GM19238 (cell line): ENCODE data around the gene ATP8A2.

Source experiments
- DNase-seq: peaks from one replicate; pipeline ENCODE4 v3.0.0; 2011; ENCODE audit warnings: low spot score; ENCODE audit not compliant: insufficient read length

ATP8A2 gene

GRCh38 chr13:25847145-25847544 is 475.4 kb downstream of the ATP8A2 start:
- no peak for DNase-seq

GRCh38 chr13:25847635-25848626 is 476.2 kb downstream of the ATP8A2 start:
- DNase-seq, result no peak

GRCh38 chr13:25848812-25849745 is 477.3 kb downstream of the ATP8A2 start:
- DNase-seq, result no peak

GRCh38 chr13:25857830-25858229 is 486.1 kb downstream of the ATP8A2 start:
- no peak for DNase-seq

- no peak for DNase-seq
These were observed 487.8 kb downstream of the ATP8A2 start for GRCh38 chr13:25859528-25859927.

GRCh38 chr13:25860265-25860664 is 488.5 kb downstream of the ATP8A2 start:
- no peak for DNase-seq

GRCh38 chr13:25860862-25861261 is 489.1 kb downstream of the ATP8A2 start:
- no peak for DNase-seq

- no peak for DNase-seq
These were observed 490.4 kb downstream of the ATP8A2 start for GRCh38 chr13:25862156-25862555.

GRCh38 chr13:25864116-25864515 is 492.3 kb downstream of the ATP8A2 start:
- DNase-seq, result no peak

GRCh38 chr13:25864936-25865335 is 493.2 kb downstream of the ATP8A2 start:
- no peak for DNase-seq

GRCh38 chr13:25865391-25865790 is 493.6 kb downstream of the ATP8A2 start:
- DNase-seq, result no peak

- DNase-seq, result no peak
These were observed 495.3 kb downstream of the ATP8A2 start for GRCh38 chr13:25867038-25867437.

GRCh38 chr13:25868490-25868889 is 496.7 kb downstream of the ATP8A2 start:
- no peak for DNase-seq

- no peak for DNase-seq
These were observed 498.2 kb downstream of the ATP8A2 start for GRCh38 chr13:25869941-25870340.

- DNase-seq, result no peak
These were observed 499.8 kb downstream of the ATP8A2 start for GRCh38 chr13:25871389-25872125.

GRCh38 chr13:25872481-25873241 is 500.9 kb downstream of the ATP8A2 start:
- no peak for DNase-seq

GRCh38 chr13:25873242-25873612 is 501.5 kb downstream of the ATP8A2 start:
- DNase-seq, result no peak

- no peak for DNase-seq
These were observed 502.4 kb downstream of the ATP8A2 start for GRCh38 chr13:25874064-25874737.

- DNase-seq, result no peak
These were observed 503.1 kb downstream of the ATP8A2 start for GRCh38 chr13:25874907-25875306.

GRCh38 chr13:25876247-25876646 is 504.5 kb downstream of the ATP8A2 start:
- DNase-seq, result no peak
